DOHH2 (cell line): Measurements from ENCODE around the gene MFN2.

Source experiments
- H3F3A ChIP-seq: fragments of 200-600 bp; sonication (generic), shearing (Covaris generic); 2 replicates; pipeline ENCODE4 v1.6.0; 2016; ENCODE audit warnings: antibody characterized with exemption, mild to moderate bottlenecking; ENCODE audit not compliant: control insufficient read depth, insufficient read depth
- H3K27ac ChIP-seq: fragments of 200-600 bp; sonication (generic); 2 replicates; pipeline ENCODE4 v1.5.1; 2014; ENCODE audit warnings: low read depth, mild to moderate bottlenecking, low read length, moderate library complexity
- H3K27me3 ChIP-seq: fragments of 200-600 bp; sonication (generic); 2 replicates; pipeline ENCODE4 v1.6.1; 2014; ENCODE audit warnings: mild to moderate bottlenecking, low read length, mixed read lengths; ENCODE audit not compliant: control insufficient read depth
- H3K36me3 ChIP-seq: fragments of 200-600 bp; sonication (generic); 2 replicates; pipeline ENCODE4 v1.6.1; 2014; ENCODE audit warnings: mild to moderate bottlenecking, low read length, moderate library complexity, mixed read lengths; ENCODE audit not compliant: control insufficient read depth
- H3K4me1 ChIP-seq: fragments of 200-600 bp; sonication (generic); 2 replicates; pipeline ENCODE4 v1.6.1; 2014; ENCODE audit warnings: mild to moderate bottlenecking, low read length, mixed read lengths; ENCODE audit not compliant: control insufficient read depth
- H3K4me2 ChIP-seq: fragments of 200-600 bp; sonication (generic); 2 replicates; pipeline ENCODE4 v1.6.0; 2014; ENCODE audit warnings: mild to moderate bottlenecking, low read length, moderate library complexity
- H3K4me3 ChIP-seq: fragments of 200-600 bp; sonication (generic); 2 replicates; pipeline ENCODE4 v1.5.1; 2014; ENCODE audit warnings: mild to moderate bottlenecking, low read length, mixed read lengths
- H3K79me2 ChIP-seq: fragments of 200-600 bp; sonication (generic); 2 replicates; pipeline ENCODE4 v1.6.1; 2014; ENCODE audit warnings: mild to moderate bottlenecking, low read length, mixed read lengths; ENCODE audit not compliant: control insufficient read depth
- H3K9me2 ChIP-seq: fragments of 200-600 bp; sonication (generic); replicated peaks from 2 replicates; pipeline ENCODE4 v1.6.1; 2014; ENCODE audit warnings: mild to moderate bottlenecking, low read length, mixed read lengths; ENCODE audit not compliant: control insufficient read depth
- H3K9me3 ChIP-seq: fragments of 200-600 bp; sonication (generic); 2 replicates; pipeline ENCODE4 v1.6.1; 2014; ENCODE audit warnings: antibody characterized with exemption, low read length, mixed read lengths; ENCODE audit not compliant: control insufficient read depth, insufficient read depth
- H4K20me1 ChIP-seq: fragments of 200-600 bp; sonication (generic); 2 replicates; pipeline ENCODE4 v1.6.0; 2014; ENCODE audit warnings: low read depth, mild to moderate bottlenecking, antibody characterized with exemption, low read length, moderate library complexity; ENCODE audit not compliant: control insufficient read depth, insufficient read depth
- CTCF ChIP-seq: fragments of 200-600 bp; sonication (generic); IDR thresholded peaks from one replicate; pipeline ENCODE4 v1.5.1; 2014; ENCODE audit warnings: antibody characterized with exemption, mild to moderate bottlenecking, low read depth, low read length; ENCODE audit not compliant: poor library complexity, severe bottlenecking
- EZH2phosphoT487 ChIP-seq: fragments of 200-600 bp; sonication (generic); IDR thresholded peaks from 2 replicates; pipeline ENCODE4 v1.6.1; 2017; ENCODE audit warnings: borderline replicate concordance, mild to moderate bottlenecking, antibody characterized with exemption, low read length, moderate library complexity, mixed read lengths

Gene MFN2

GRCh38 chr1:12052997-12053686 is 72.9 kb downstream of the MFN2 start:
- H3K9me3 ChIP-seq: no peaks in the 10 kb centered on the region
- no peaks in the 10 kb centered on the region for H3K79me2 ChIP-seq
- no peaks in the 10 kb centered on the region for H3K36me3 ChIP-seq
- TF ChIP-seq EZH2phosphoT487: no peak
- no peak for TF ChIP-seq CTCF
- H3K4me2 ChIP-seq: no peak overlapping the region
- no peaks in the 10 kb centered on the region for H3K9me2 ChIP-seq
- peaks cover 33% of the 10 kb centered on the region for H3K27me3 ChIP-seq
- no peaks in the 10 kb centered on the region for H3K4me1 ChIP-seq
- H3F3A ChIP-seq: no peaks in the 10 kb centered on the region; the same call in 1 of the 2 replicates
- H3K4me3 ChIP-seq: no peak overlapping the region
- no peak overlapping the region for H3K27ac ChIP-seq
- no peaks in the 10 kb centered on the region for H4K20me1 ChIP-seq

- Histone ChIP-seq H3K4me1 (no peaks in the 10 kb centered on the region), H3K9me3 (no peaks in the 10 kb centered on the region), H3K27ac (no peak overlapping the region), H3K27me3 (peaks cover 32% of the 10 kb centered on the region), H3K9me2 (no peaks in the 10 kb centered on the region), H3K36me3 (no peaks in the 10 kb centered on the region), H3K4me2 (no peak overlapping the region), H3K4me3 (no peak overlapping the region), H3K79me2 (no peaks in the 10 kb centered on the region), H3F3A (no peaks in the 10 kb centered on the region), H4K20me1 (no peaks in the 10 kb centered on the region)
- TF ChIP-seq CTCF (no peak), EZH2phosphoT487 (no peak)
Observed at GRCh38 chr1:12053752-12054548, 73.7 kb downstream of the MFN2 start.

- H3K9me2 ChIP-seq: no peaks in the 10 kb centered on the region
- no peak overlapping the region for H3K27ac ChIP-seq
- no peaks in the 10 kb centered on the region for H3K9me3 ChIP-seq
- no peak overlapping the region for H3K4me3 ChIP-seq
- H4K20me1 ChIP-seq: no peaks in the 10 kb centered on the region
- no peak for TF ChIP-seq EZH2phosphoT487
- H3K4me2 ChIP-seq: no peak overlapping the region
- peaks cover 31% of the 10 kb centered on the region for H3K27me3 ChIP-seq
- H3K4me1 ChIP-seq: no peaks in the 10 kb centered on the region
- H3K79me2 ChIP-seq: no peaks in the 10 kb centered on the region
- H3F3A ChIP-seq: no peaks in the 10 kb centered on the region
- H3K36me3 ChIP-seq: no peaks in the 10 kb centered on the region
Observed at GRCh38 chr1:12055259-12055658, 75.0 kb downstream of the MFN2 start.

- Histone ChIP-seq H4K20me1 (no peaks in the 10 kb centered on the region), H3K9me2 (no peaks in the 10 kb centered on the region), H3K4me1 (no peaks in the 10 kb centered on the region), H3K27me3 (peaks cover 31% of the 10 kb centered on the region), H3K79me2 (no peaks in the 10 kb centered on the region), H3F3A (no peaks in the 10 kb centered on the region), H3K4me2 (no peak overlapping the region), H3K4me3 (no peak overlapping the region), H3K9me3 (no peaks in the 10 kb centered on the region), H3K27ac (no peak overlapping the region), H3K36me3 (no peaks in the 10 kb centered on the region)
- TF ChIP-seq EZH2phosphoT487: no peak
- no peak for TF ChIP-seq CTCF
Observed at GRCh38 chr1:12056331-12056841, 76.1 kb downstream of the MFN2 start.
